Stimulated activated CD8-positive, alpha-beta memory T cell treated with anti-CD3 and anti-CD28 coated beads, Interleukin-12 subunit alpha, Interleukin-12 subunit beta, amount 100 ng/mL, for 1 hour (primary cell): ENCODE results near the gene NCF2.

Experiments used
- DNase-seq: peaks from one replicate; pipeline ENCODE4 v3.0.0-alpha.2; 2020; ENCODE audit warnings: low read depth

The NCF2 gene

GRCh38 chr1:183551924-183552323 is 38.3 kb downstream of the NCF2 start:
- DNase-seq, result no peak

- no peak for DNase-seq
Measured at GRCh38 chr1:183550915-183551314, 39.3 kb downstream of the NCF2 start.

- no peak for DNase-seq
Measured at GRCh38 chr1:183548116-183548515, 42.1 kb downstream of the NCF2 start.

DNA sequence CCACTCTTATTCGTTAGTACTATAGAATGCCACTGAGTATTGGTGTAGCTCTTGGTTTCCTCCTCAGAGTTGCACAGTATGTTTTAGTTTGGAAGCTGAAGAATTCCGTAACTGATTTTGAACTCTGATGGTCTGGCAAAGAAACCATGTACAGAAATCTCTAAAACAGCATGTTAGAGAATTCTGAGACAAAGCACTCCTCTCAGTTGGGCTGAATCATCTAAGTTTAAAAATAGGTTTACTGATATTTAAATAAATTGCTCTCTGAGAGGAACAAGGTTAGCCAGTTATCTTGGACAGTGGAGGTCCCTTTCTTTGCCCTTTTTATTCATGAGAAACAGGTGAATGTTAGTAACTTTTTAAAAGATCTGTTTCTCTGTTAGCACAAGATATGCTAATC is 43.8 kb downstream of the NCF2 start:
- no peak for DNase-seq

DNA sequence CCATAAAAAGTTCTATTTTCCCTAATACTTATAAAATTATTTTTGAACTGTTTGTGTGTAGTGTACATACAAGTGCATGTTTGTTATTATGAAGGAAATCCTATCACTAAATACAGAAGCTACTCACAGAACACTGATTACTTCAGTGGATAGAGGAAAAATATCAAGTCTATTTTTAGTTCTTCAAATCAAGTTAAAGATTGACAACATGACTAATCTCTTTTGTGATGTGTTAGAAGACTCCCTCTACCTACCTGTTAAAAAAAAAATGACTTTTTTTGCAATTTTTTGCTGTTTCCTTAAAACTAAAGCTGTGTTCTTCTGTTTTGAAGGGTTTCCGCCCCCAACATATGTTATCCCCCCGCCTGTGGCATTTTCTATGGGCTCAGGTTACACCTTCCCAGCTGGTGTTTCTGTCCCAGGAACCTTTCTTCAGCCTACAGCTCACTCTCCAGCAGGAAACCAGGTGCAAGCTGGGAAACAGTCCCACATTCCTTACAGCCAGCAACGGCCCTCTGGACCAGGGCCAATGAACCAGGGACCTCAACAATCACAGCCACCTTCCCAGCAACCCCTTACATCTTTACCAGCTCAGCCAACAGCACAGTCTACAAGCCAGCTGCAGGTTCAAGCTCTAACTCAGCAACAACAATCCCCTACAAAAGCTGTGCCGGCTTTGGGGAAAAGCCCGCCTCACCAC is 45.5 kb downstream of the NCF2 start:
- no peak for DNase-seq

DNA sequence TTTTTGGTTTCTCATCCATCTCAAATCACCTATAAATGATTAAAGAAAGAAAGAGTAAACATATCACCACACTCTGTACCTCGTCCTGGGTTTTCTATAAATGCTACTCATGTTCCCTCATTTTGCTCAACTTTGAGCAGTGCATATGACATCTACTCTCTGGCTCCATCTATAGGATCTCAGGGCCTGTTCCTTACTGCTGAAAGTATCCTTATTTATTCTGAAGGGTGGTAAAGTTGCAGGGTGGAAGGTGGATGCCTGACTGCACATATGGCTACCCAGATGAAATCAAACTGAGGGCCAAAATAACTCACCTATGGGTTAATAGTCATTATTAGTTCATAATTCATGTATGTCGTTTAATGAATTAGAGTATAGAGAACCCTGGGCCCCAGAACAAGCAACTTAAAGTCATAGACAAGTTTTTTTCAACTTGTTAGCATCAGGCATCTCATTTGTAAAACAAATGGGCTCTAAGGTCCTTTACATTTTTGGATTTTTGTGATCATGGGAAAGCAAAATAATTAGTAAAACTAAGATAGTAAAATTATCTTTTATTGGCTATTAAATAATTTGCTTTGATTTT is 46.5 kb downstream of the NCF2 start:
- DNase-seq, result no peak

- DNase-seq, result no peak
Measured at GRCh38 chr1:183537405-183537804, 52.9 kb downstream of the NCF2 start.

GRCh38 chr1:183533617-183534174 is 56.6 kb downstream of the NCF2 start:
- no peak for DNase-seq

- no peak for DNase-seq
Measured at GRCh38 chr1:183528577-183528976, 61.7 kb downstream of the NCF2 start.

DNA sequence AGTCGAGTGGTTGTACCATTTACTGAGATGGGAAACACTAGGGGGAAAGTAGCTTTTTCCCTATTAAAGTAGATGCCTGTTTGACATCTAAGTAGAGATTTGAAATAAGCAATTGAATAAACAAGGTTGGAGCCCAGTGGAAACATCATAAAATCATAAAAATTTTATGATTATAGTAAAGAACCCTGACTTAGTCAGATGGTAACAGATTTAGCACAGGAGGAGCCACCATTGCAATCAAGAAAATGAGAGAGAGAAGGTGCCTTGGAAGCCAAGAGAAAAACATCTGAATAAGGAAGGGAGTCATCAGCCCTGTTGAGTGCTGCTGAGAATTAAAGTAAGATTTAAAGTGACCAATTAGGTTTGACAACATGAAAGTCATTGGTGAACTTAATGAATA is 68.2 kb downstream of the NCF2 start:
- DNase-seq, result no peak

DNA sequence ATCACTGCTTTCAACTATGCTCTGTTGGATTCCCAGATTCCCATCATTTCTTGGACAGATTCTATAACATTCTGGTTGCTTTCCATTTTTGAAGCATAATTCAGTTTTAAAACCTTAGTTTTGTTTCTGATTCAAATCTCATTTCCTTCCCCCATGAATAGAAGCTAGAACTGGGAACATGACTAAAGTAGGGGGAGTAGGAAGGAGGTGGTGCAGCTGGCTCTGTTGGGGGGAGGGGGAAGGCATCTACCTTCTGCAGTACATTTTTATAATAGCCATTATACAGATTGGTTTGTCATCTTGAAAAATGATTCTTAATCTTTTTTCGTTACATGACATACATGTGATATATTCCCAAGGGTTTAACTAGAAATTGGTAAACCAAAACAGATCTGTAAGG is 69.9 kb downstream of the NCF2 start:
- no peak for DNase-seq

DNA sequence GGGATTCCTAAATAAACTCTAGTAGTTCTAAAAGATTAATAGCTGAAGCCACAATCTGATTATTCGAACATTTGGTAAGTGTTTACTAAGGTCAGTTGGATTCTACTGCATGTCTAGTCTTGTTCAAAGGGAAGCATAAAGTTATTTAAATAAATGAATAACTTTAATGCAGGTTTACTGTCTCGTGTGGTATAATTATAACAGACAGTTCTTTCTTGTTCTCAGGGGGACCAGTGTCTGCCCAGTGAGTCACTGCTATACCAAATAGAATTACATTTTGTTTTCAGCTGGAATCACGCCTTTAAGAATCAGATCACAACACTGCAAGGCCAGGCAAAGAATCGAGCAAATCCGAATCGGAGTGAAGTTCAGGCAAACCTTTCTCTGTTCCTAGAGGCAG is 72.9 kb downstream of the NCF2 start:
- no peak for DNase-seq

GRCh38 chr1:183516725-183517124 is 73.5 kb downstream of the NCF2 start:
- DNase-seq, result no peak

- DNase-seq, result no peak
Measured at GRCh38 chr1:183515002-183515689, 75.1 kb downstream of the NCF2 start.

- DNase-seq, result no peak
Measured at GRCh38 chr1:183514235-183514634, 76.0 kb downstream of the NCF2 start.

DNA sequence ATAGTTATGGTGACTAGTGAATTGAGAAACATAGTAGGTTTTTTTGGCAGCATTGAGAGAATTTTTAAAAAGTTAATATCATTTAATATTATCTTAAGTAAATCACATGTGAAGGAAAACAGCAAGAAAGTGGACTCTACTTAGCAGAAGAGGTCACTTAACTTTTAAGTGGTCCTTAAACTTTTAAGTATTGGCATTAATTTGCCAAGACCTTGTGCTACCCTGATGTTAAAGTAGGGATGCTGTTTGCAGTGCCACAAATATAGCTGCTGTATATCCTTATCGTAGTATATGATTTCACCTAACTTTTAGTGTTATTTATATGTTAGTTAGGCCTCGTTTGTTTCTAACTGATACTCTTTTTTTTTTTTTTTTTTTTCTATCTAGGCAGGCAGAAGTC is 77.8 kb downstream of the NCF2 start:
- DNase-seq, result no peak

GRCh38 chr1:183508694-183509093 is 81.6 kb downstream of the NCF2 start:
- DNase-seq, result no peak

DNA sequence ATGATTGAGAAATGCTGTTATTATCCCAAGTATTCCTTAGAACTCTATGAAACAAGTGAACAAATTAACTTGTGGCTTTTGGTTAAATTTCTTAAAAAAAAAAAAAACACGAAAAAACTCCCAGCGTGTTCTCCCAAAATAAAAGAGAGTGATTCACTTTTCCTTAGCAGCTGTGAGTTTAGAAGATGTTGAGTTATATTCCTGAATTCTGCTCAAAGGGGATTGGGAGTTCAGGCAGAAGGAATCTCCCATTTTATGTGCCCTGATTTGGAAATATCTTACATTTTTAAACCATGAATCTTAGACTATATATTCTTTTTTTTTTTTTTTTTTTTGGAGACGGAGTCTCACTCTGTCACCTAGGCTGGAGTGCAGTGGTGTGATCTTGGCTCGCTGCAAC is 83.7 kb downstream of the NCF2 start:
- no peak for DNase-seq
